GM12878 (cell line): ENCODE data around the gene AP4S1. TPM values are rescaled to one million over a fixed set of nuclear protein-coding genes. Genes with fewer than 3 reads are reported as not detected.

Source experiments
- ATAC-seq: fragments of 200-7000 bp; cut with Tn5 transposase; 3 replicates; pipeline ENCODE4 v1.9.1; 2020; ENCODE audit warnings: mild to moderate bottlenecking, moderate library complexity
- BruUV-seq: library from RNA; stranded (reverse); fragments of 400-500 nt; replicated peaks from 2 replicates; lab custom pipeline; 2021; lab: Mats Ljungman, UMichigan
- CTCF ChIA-PET: fragments of 300-600 bp; sonication (Branson Sonifier 250); formaldehyde crosslinking; extraction: SDS; loops from one replicate; lab custom pipeline; 2021; ENCODE audit warnings: inconsistent platforms; lab: Yijun Ruan, JAX
- POLR2A ChIA-PET: fragments of 350-600 bp; formaldehyde crosslinking; extraction: SDS; loops from one replicate; lab custom pipeline; 2021; ENCODE audit warnings: inconsistent platforms; lab: Charles Lee
- RAD21 ChIA-PET: fragments of 300-600 bp; sonication (Branson Sonifier 250); formaldehyde crosslinking; loops from one replicate; lab custom pipeline; 2023; ENCODE audit warnings: antibody characterized with exemption; ENCODE audit not compliant: unreplicated experiment; lab: Charles Lee
- SMC1A ChIA-PET: fragments of 300-600 bp; sonication (Branson Sonifier 250); formaldehyde crosslinking; loops from one replicate; lab custom pipeline; 2023; ENCODE audit not compliant: unreplicated experiment, uncharacterized antibody; lab: Charles Lee
- DNase-seq: peaks from one replicate; pipeline ENCODE4 v3.0.0-alpha.2; 2011; ENCODE audit warnings: low read depth, low spot score
- FAIRE-seq: peaks from 3 replicates; lab custom pipeline; 2011; peaks lifted over from hg19 to GRCh38; lab: Jason Lieb, UNC
- H2AFZ ChIP-seq: 2 replicates; pipeline ENCODE4 v1.6.0; 2011; ENCODE audit warnings: low read depth, low read length, control low read depth; ENCODE audit not compliant: control insufficient read depth
- H3K27ac ChIP-seq: 2 replicates; pipeline ENCODE4 v1.5.1; 2011; ENCODE audit warnings: control low read depth; ENCODE audit not compliant: control insufficient read depth, insufficient read depth
- H3K27me3 ChIP-seq, 2 experiments: replicated peaks in 1 of 2; 2 replicates each; pipeline versions ENCODE4 v1.6.0 to v1.6.1; 2011; ENCODE audit warnings: low read length in 1 of 2; ENCODE audit not compliant: control insufficient read depth in 2 of 2, insufficient read depth in 2 of 2
- H3K36me3 ChIP-seq, 2 experiments: 2 replicates each; pipeline ENCODE4 v1.5.1; 2011; ENCODE audit warnings: low read length in 1 of 2; ENCODE audit not compliant: control insufficient read depth in 2 of 2, insufficient read depth in 2 of 2
- H3K4me1 ChIP-seq: 2 replicates; pipeline ENCODE4 v1.6.1; 2011; ENCODE audit warnings: mild to moderate bottlenecking, low read length, moderate library complexity, mixed read lengths; ENCODE audit not compliant: control insufficient read depth, insufficient read depth
- H3K4me2 ChIP-seq: 2 replicates; pipeline ENCODE4 v1.6.0; 2011; ENCODE audit warnings: control low read depth; ENCODE audit not compliant: control insufficient read depth, insufficient read depth
- H3K4me3 ChIP-seq: fragments of 200-600 bp; sonication (generic); 2 replicates; pipeline ENCODE4 v1.5.1; 2016
- H3K79me2 ChIP-seq: 2 replicates; pipeline ENCODE4 v1.6.0; 2011; ENCODE audit warnings: low read length; ENCODE audit not compliant: control insufficient read depth, insufficient read depth
- H3K9ac ChIP-seq: 2 replicates; pipeline ENCODE4 v1.8.0; 2011; ENCODE audit warnings: low read length, control low read depth, mixed read lengths; ENCODE audit not compliant: control insufficient read depth, insufficient read depth
- H3K9me3 ChIP-seq: replicated peaks from 3 replicates; pipeline ENCODE4 v1.5.1; 2011; ENCODE audit warnings: mild to moderate bottlenecking, low read length; ENCODE audit not compliant: control insufficient read depth, insufficient read depth
- H4K20me1 ChIP-seq: 2 replicates; pipeline ENCODE4 v1.6.0; 2011; ENCODE audit not compliant: control insufficient read depth, insufficient read depth
- ATF3 ChIP-seq: IDR thresholded peaks from 2 replicates; pipeline ENCODE4 v1.6.1; 2011; ENCODE audit warnings: low read depth, mild to moderate bottlenecking, low read length, moderate library complexity, borderline replicate concordance; ENCODE audit errors: extremely low read depth
- BCLAF1 ChIP-seq: fragments of 450-650 bp; IDR thresholded peaks from 2 replicates; pipeline ENCODE4 v1.6.1; 2017; ENCODE audit warnings: antibody characterized with exemption, mild to moderate bottlenecking, moderate library complexity
- CEBPZ ChIP-seq: fragments of 150-350 bp; IDR thresholded peaks from 2 replicates; pipeline ENCODE4 v1.6.1; 2016; ENCODE audit warnings: low read depth, low read length
- E4F1 ChIP-seq: fragments of 450-650 bp; IDR thresholded peaks from 2 replicates; pipeline ENCODE4 v1.6.1; 2018; ENCODE audit warnings: borderline replicate concordance, mild to moderate bottlenecking; ENCODE audit not compliant: partially characterized antibody
- MEF2A ChIP-seq: IDR thresholded peaks from 2 replicates; pipeline ENCODE4 v1.6.1; 2011; ENCODE audit warnings: low read depth, mild to moderate bottlenecking, low read length, moderate library complexity; ENCODE audit not compliant: insufficient read depth
- MXI1 ChIP-seq: fragments of 150-350 bp; IDR thresholded peaks from 2 replicates; pipeline ENCODE4 v1.6.1; 2011; ENCODE audit warnings: low read depth, mild to moderate bottlenecking, inconsistent platforms, low read length, improper control_type of control experiment
- NFXL1 ChIP-seq: fragments of 450-650 bp; IDR thresholded peaks from 2 replicates; pipeline ENCODE4 v1.6.1; 2017; ENCODE audit warnings: antibody characterized with exemption, mild to moderate bottlenecking, borderline replicate concordance
- NR2C1 ChIP-seq: fragments of 450-650 bp; IDR thresholded peaks from 2 replicates; pipeline ENCODE4 v1.6.1; 2017; ENCODE audit warnings: antibody characterized with exemption, mild to moderate bottlenecking, moderate library complexity
- PBX3 ChIP-seq: IDR thresholded peaks from 2 replicates; pipeline ENCODE4 v1.6.1; 2011; ENCODE audit warnings: mild to moderate bottlenecking, low read depth, low read length, moderate library complexity; ENCODE audit not compliant: insufficient replicate concordance
- RFX5 ChIP-seq: IDR thresholded peaks from 2 replicates; pipeline ENCODE4 v1.6.1; 2011; ENCODE audit warnings: low read depth, low read length, improper control_type of control experiment
- SUPT20H ChIP-seq: IDR thresholded peaks from 2 replicates; pipeline ENCODE4 v1.6.1; 2011; ENCODE audit warnings: low read depth, mild to moderate bottlenecking, low read length, moderate library complexity, borderline replicate concordance; ENCODE audit not compliant: control insufficient read depth
- ZBED1 ChIP-seq: IDR thresholded peaks from 2 replicates; pipeline ENCODE4 v1.6.1; 2016; ENCODE audit warnings: borderline replicate concordance
- ZNF24 ChIP-seq: fragments of 450-650 bp; IDR thresholded peaks from 2 replicates; pipeline ENCODE4 v1.6.1; 2017; ENCODE audit warnings: antibody characterized with exemption, mild to moderate bottlenecking
- in situ Hi-C: fragments of 300-500 bp; cut with MboI; formaldehyde crosslinking; loops from 9 replicates; pipeline ENCODE4 v1.14.3; 2018; ENCODE audit warnings: mixed read lengths
- intact Hi-C: fragments of 100-400 bp; cut with micrococcal nuclease; formaldehyde crosslinking; loops from one replicate; pipeline ENCODE4 v1.14.2; 2022; ENCODE audit not compliant: unreplicated experiment
- polyA plus RNA-seq, 11 experiments: library from polyadenylated mRNA; depleted of rRNA in 4 of 11; unstranded in 6 of 11; stranded (reverse) in 5 of 11; fragments of >200 nt; fragmentation: Nextera tagmentation in 4 of 11; fragmentation: Illumina TruSeq in 1 of 11; extraction: Ambion mirVana in 4 of 11; extraction: Trizol in 1 of 11; gene quantifications; 1 replicate in 1 of 11; 2 replicates in 10 of 11; pipeline versions ENCODE4 v1.2.1 to v1.2.3, GENCODE V29; 2011 to 2016; ENCODE audit warnings: inconsistent platforms in 2 of 11, missing spikeins in 2 of 11, low read depth in 1 of 11
- total RNA-seq, 4 experiments: library from RNA; depleted of rRNA in 3 of 4; stranded (reverse); fragments of >200 nt in 3 of 4; fragmentation: Illumina TruSeq in 1 of 4; extraction: Trizol in 1 of 4; gene quantifications; 2 replicates each; pipeline versions ENCODE4 v1.2.1 to v1.2.3, GENCODE V29; 2013 to 2021

Gene AP4S1
- total and polyA plus RNA-seq, 10 of the 15 experiments (the other 5 are each of a cell fraction or from before 2014, with no cell fraction given), result 3.6 to 9.0 (median 5.7) TPM

- DNase-seq (no peak), FAIRE-seq (no peak), ATAC-seq (no peak)
- in situ Hi-C loops (no loop called here), intact Hi-C loops (no loop called here)
- Histone ChIP-seq H3K4me1 (peaks cover 9% of the 10 kb centered on the region; the same call in 1 of the 2 replicates), H3K9me3 (peaks cover 1% of the 10 kb centered on the region; the same call in 2 of the 3 replicates), H3K27me3 (no peaks in the 10 kb centered on the region), H3K4me2 (no peak overlapping the region), H2AFZ (no peak overlapping the region), H3K27ac (no peak overlapping the region), H3K36me3 (no peaks in the 10 kb centered on the region), H3K79me2 (peaks cover 54% of the 10 kb centered on the region), H3K4me3 (no peak overlapping the region), H4K20me1 (peaks cover 5% of the 10 kb centered on the region; the same call in 1 of the 2 replicates), H3K9ac (no peak overlapping the region)
- BruUV-seq, result no TSS peak
- SMC1A ChIA-PET, result interaction anchor here (1.2 kb wide), 1 partner anchor 12 kb away, joined by 3 read pairs; no protein-coding TSS in a partner anchor
- RAD21 ChIA-PET, result interaction anchor here (0.7 to 1.2 kb wide), 2 partner anchors 10 to 93 kb away, joined by 3 to 5 read pairs; no protein-coding TSS in a partner anchor
- POLR2A ChIA-PET, result interaction anchor here (0.6 to 0.9 kb wide), 2 partner anchors 20 to 219 kb away, joined by 5 read pairs; no protein-coding TSS in a partner anchor
- CTCF ChIA-PET, result interaction anchor here (1.0 to 1.7 kb wide), 3 partner anchors 9 to 90 kb away, joined by 3 to 8 read pairs (median 3); no protein-coding TSS in a partner anchor
- no peak for TF ChIP-seq MXI1
- no peak for TF ChIP-seq NFXL1
- no peak for TF ChIP-seq SUPT20H
- no peak for TF ChIP-seq ZBED1
- no peak for TF ChIP-seq BCLAF1
- TF ChIP-seq CEBPZ, result no peak
- no peak for TF ChIP-seq PBX3
- TF ChIP-seq NR2C1, result no peak
- TF ChIP-seq ZNF24, result no peak
- TF ChIP-seq RFX5, result no peak
- TF ChIP-seq E4F1, result no peak
- TF ChIP-seq ATF3, result no peak
- TF ChIP-seq MEF2A, result no peak
Measured at GRCh38 chr14:30993071-30993470, 32.4 kb upstream of the AP4S1 start.
